Measurements from ENCODE around the gene ZNF200. TPM values are rescaled to one million over a fixed set of nuclear protein-coding genes. Genes with fewer than 3 reads are reported as not detected.

Gene ZNF200
- polyA plus RNA-seq, 3 donors = 2.0 to 2.8 (median 2.5) TPM

DNA sequence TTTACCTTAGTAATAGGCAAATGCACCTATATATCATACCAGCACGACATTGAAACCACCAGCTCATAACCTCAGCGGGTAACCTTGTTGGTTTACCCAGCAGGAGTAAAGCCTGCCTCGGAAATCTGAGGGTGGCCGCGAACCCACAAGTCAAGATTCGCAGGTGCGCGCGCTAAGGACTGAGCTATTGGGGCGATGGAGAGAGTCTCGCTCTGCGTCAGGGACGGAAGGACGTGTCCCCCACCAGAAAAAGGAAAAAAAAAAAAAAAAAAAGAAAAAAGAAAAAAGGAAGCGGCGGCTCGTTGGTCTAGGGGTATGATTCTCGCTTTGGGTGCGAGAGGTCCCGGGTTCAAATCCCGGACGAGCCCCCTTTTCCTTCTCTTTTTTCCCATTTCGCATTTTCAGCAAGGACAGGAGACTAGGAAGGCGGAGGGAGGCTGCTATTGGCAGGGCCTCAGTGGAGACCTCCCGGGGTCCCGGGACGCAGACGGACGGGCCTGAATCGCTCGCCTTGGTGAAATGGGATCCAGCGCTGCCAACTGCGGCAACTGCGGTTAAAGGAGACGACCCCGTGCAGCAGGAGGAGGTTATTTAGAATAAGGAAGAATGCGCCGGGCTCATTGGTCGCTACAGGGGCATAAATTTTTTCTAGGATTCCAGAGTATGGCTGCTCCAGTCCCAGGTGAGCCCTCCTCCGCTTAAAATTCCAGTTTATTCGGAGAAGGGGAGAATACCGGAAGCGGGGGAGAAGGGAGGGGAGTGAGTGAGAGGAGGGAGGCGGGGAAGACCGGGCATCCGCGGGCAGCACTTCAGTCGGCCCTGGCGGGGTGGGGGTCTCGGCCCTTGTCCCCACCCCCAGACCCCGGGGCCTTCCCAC is 46.9 kb downstream of the ZNF200 start, which contains the start of gene OR1F1:
Gene OR1F1 (plus strand): TSS at position 407 of the 877 bp plus-strand sequence.
- Mint-ChIP-seq H3K4me1 (peaks cover 42% of the 10 kb centered on the region), H3K36me3 (peaks cover 22 to 28% of the 10 kb centered on the region in 2 donors), H3K9me3 (peaks cover 15 to 79% (median 72%) of the 10 kb centered on the region in 7 donors), H3K4me3 (peak within 1 kb of the TSS; percentile 39 to 83), H3K27me3 (ENCODE audit: low read depth in 3 of 3) (peaks cover 93 to 100% (median 98%) of the 10 kb centered on the region in 3 donors), H3K27ac (peak within 1 kb of the TSS in 2 of 7 donors; percentile 48 to 85)
- Histone ChIP-seq H2AFZ (ENCODE audit: insufficient read depth, low read depth, low read length, poor library complexity, severe bottlenecking) (peak within 1 kb of the TSS; percentile 40), H3K4me3 (replicated peaks in 1 of 3; ENCODE audit: low read depth in 2 of 3, low read length in 3 of 3) (no peak within 1 kb of the TSS), H3K36me3 (replicated peaks in 1 of 2; ENCODE audit: control insufficient read depth in 1 of 2, insufficient read depth in 2 of 2, low read length in 2 of 2) (no peaks in the 10 kb centered on the region), H3K4me2 (replicated peaks; ENCODE audit: extremely low read depth, low read length, poor library complexity, severe bottlenecking) (peak within 1 kb of the TSS; percentile 23), H3K9me3 (replicated peaks in 1 of 2; ENCODE audit: control insufficient read depth in 1 of 2, insufficient read depth in 1 of 2, low read length in 2 of 2) (peaks cover 15 to 78% of the 10 kb centered on the region in 2 donors), H3K27me3 (ENCODE audit: control insufficient read depth in 2 of 2, insufficient read depth in 2 of 2, low read length in 2 of 2) (peaks cover 84 to 100% of the 10 kb centered on the region in 2 donors), H3K9ac (ENCODE audit: insufficient read depth, low read length, poor library complexity, severe bottlenecking) (no peak within 1 kb of the TSS), H3K79me2 (ENCODE audit: insufficient read depth, low read length) (no peaks in the 10 kb centered on the region), H3K4me1 (ENCODE audit: control insufficient read depth in 1 of 2, insufficient read depth in 2 of 2, low read length in 2 of 2) (peaks cover 23 to 30% of the 10 kb centered on the region in 2 donors), H4K20me1 (ENCODE audit: insufficient read depth, low read length) (no peaks in the 10 kb centered on the region), H3K27ac (ENCODE audit: low read depth in 1 of 2, low read length in 2 of 2) (no peak within 1 kb of the TSS)
- intact Hi-C loops (cut with micrococcal nuclease) = no loop called here
- WGBS (ENCODE audit: insufficient coverage) = 2% methylated on average over 20 of the region's 51 CpGs
- no peak for DNase-seq
- TF ChIP-seq, protein P1, sequence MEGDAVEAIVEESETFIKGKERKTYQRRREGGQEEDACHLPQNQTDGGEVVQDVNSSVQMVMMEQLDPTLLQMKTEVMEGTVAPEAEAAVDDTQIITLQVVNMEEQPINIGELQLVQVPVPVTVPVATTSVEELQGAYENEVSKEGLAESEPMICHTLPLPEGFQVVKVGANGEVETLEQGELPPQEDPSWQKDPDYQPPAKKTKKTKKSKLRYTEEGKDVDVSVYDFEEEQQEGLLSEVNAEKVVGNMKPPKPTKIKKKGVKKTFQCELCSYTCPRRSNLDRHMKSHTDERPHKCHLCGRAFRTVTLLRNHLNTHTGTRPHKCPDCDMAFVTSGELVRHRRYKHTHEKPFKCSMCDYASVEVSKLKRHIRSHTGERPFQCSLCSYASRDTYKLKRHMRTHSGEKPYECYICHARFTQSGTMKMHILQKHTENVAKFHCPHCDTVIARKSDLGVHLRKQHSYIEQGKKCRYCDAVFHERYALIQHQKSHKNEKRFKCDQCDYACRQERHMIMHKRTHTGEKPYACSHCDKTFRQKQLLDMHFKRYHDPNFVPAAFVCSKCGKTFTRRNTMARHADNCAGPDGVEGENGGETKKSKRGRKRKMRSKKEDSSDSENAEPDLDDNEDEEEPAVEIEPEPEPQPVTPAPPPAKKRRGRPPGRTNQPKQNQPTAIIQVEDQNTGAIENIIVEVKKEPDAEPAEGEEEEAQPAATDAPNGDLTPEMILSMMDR (IDR thresholded peaks at IDR 0.05) = no peak

DNA sequence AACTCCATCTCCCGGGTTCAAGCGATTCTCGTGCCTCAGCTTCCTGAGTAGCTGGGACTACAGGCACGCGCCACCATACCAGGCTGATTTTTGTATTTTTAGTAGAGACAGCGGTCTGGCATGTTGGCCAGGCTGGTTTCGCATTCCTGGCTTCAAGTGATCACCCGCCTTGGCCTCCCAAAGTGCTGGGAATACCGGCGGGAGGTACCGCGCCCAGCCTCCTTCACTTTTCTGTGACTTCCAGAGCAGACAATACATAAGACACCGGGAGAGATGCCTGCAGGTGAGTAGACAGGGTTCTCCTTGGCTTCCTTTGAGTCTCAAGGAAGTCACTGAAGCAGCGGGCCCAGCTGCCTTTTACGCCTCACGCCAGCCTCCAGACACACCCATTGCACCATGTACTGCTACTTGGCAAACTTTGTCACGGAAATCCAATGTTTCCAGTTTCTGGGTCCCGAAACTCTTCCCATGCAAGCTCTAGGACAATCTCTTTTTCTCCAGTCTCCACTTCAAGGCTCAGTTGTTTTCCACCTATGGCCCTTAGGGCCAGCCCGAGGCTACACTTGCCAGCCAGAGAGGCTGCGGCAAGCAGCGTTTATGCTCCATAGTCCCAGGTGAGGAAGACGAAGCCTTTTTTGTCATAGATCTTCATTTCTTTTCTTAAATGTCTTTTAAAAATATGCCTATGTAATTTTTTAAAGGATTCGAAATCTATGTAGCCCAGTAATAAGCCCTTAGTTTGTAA is 47.8 kb downstream of the ZNF200 start:
- 86% methylated on average over 17 of the region's 23 CpGs for WGBS (ENCODE audit: insufficient coverage)
- no peak for DNase-seq
- H3K79me2 ChIP-seq (ENCODE audit: insufficient read depth, low read length) = no peaks in the 10 kb centered on the region
- Mint-ChIP-seq H3K27me3 (ENCODE audit: low read depth in 3 of 3) (peaks cover 93 to 100% (median 98%) of the 10 kb centered on the region in 3 donors), H3K36me3 (peaks cover 23 to 28% of the 10 kb centered on the region in 2 donors), H3K27ac (no peak overlapping the region), H3K4me3 (peak overlapping the region in 1 of 2 donors; percentile 83), H3K4me1 (peaks cover 49% of the 10 kb centered on the region), H3K9me3 (peaks cover 10 to 75% (median 68%) of the 10 kb centered on the region in 7 donors)
- intact Hi-C loops (cut with micrococcal nuclease) = no loop called here
- H4K20me1 ChIP-seq (ENCODE audit: insufficient read depth, low read length) = no peaks in the 10 kb centered on the region
- H3K27ac ChIP-seq (ENCODE audit: low read depth in 1 of 2, low read length in 2 of 2) = no peak overlapping the region
- no peaks in the 10 kb centered on the region for H3K36me3 ChIP-seq (replicated peaks in 1 of 2; ENCODE audit: control insufficient read depth in 1 of 2, insufficient read depth in 2 of 2, low read length in 2 of 2)
- no peak overlapping the region for H3K4me2 ChIP-seq (replicated peaks; ENCODE audit: extremely low read depth, low read length, poor library complexity, severe bottlenecking)
- no peak overlapping the region for H3K4me3 ChIP-seq (replicated peaks in 1 of 3; ENCODE audit: low read depth in 2 of 3, low read length in 3 of 3)
- no peak overlapping the region for H2AFZ ChIP-seq (ENCODE audit: insufficient read depth, low read depth, low read length, poor library complexity, severe bottlenecking)
- TF ChIP-seq, protein P1 (IDR thresholded peaks at IDR 0.05) = no peak
- H3K9ac ChIP-seq (ENCODE audit: insufficient read depth, low read length, poor library complexity, severe bottlenecking) = no peak overlapping the region
- H3K9me3 ChIP-seq (replicated peaks in 1 of 2; ENCODE audit: control insufficient read depth in 1 of 2, insufficient read depth in 1 of 2, low read length in 2 of 2) = peaks cover 6 to 69% of the 10 kb centered on the region in 2 donors
- peaks cover 86 to 100% of the 10 kb centered on the region in 2 donors for H3K27me3 ChIP-seq (ENCODE audit: control insufficient read depth in 2 of 2, insufficient read depth in 2 of 2, low read length in 2 of 2)
- H3K4me1 ChIP-seq (ENCODE audit: control insufficient read depth in 1 of 2, insufficient read depth in 2 of 2, low read length in 2 of 2) = peaks cover 30 to 36% of the 10 kb centered on the region in 2 donors
